ENCODE results near the gene SPP1. TPM values are rescaled to one million over a fixed set of nuclear protein-coding genes. Genes with fewer than 3 reads are reported as not detected.
A peak's percentile ranks its signal among the peaks of the same experiment; 100 is the strongest.

SPP1 gene
- total and polyA plus RNA-seq, 9 of the 15 experiments (the other 6 are each of a cell fraction or from before 2014, with no cell fraction given) = 0.10 to 0.64 TPM; not detected in 7

DNA sequence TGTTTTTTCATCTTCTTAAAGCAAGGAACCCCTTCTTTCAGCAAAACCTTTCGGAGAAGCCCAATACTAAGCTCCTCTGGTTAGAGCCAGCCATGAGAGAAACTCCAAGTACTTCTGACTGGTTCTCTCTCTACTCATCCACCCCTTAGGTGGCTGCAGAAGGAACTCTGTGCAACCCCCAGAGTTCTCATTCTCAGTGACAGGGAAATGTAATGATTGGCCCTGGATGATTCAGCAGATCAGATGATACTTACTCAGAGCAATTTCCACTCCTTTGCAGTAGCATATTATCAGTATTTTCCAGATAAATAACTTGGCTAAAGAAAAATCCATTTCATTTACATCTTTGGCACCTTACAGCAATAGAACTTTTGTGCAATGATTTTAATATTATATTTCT, 3.2 kb downstream of the SPP1 start (continued):
- TF ChIP-seq JUND (IDR thresholded peaks at IDR 0.05; ENCODE audit: borderline replicate concordance, low read depth, low read length) (peak; percentile 24; the same call in 1 of the 2 replicates), JUND (tag; IDR thresholded peaks at IDR 0.05; ENCODE audit: borderline replicate concordance, low read depth, low read length) (no peak), WHSC1 (IDR thresholded peaks at IDR 0.05; ENCODE audit: low read length) (no peak), SP2 (IDR thresholded peaks at IDR 0.05; ENCODE audit: extremely low read depth, low read depth, low read length, poor library complexity, severe bottlenecking) (no peak), PURB (CRISPR knock-in tag; IDR thresholded peaks at IDR 0.05; ENCODE audit: low read depth) (no peak), GATAD2B (IDR thresholded peaks at IDR 0.05; ENCODE audit: borderline replicate concordance) (no peak), POLR2AphosphoS5 (IDR thresholded peaks at IDR 0.05; ENCODE audit: control insufficient read depth, insufficient read depth, low read depth, low read length) (no peak), C11orf30 (IDR thresholded peaks at IDR 0.05; ENCODE audit: low read depth) (peak; percentile 52; the same call in 1 of the 2 replicates), CEBPG (CRISPR knock-in tag; IDR thresholded peaks at IDR 0.05) (no peak), CEBPG (tag; conservative IDR thresholded peaks at IDR 0.05 in 1 of 2, IDR thresholded peaks at IDR 0.05 in 1 of 2) (no peak), ZNF79 (CRISPR knock-in tag; IDR thresholded peaks at IDR 0.05; ENCODE audit: low read depth) (no peak), NFE2 (IDR thresholded peaks at IDR 0.05; ENCODE audit: low read depth) (peak; percentile 70), ZNF121 (CRISPR knock-in tag; conservative IDR thresholded peaks at IDR 0.05) (no peak), SAFB (IDR thresholded peaks at IDR 0.05; ENCODE audit: borderline replicate concordance, low read depth, low read length) (no peak), HSF4 (CRISPR knock-in tag; IDR thresholded peaks at IDR 0.05; ENCODE audit: borderline replicate concordance) (no peak), MAFG (tag; conservative IDR thresholded peaks at IDR 0.05) (peak; percentile 71), SETDB1 (IDR thresholded peaks at IDR 0.05; ENCODE audit: low read length) (no peak), NFXL1 (CRISPR knock-in tag; IDR thresholded peaks at IDR 0.05) (no peak), HIVEP1 (CRISPR knock-in tag; IDR thresholded peaks at IDR 0.05) (no peak), HMG20B (CRISPR knock-in tag; IDR thresholded peaks at IDR 0.05) (no peak)
- TF ChIP-seq, protein P1, sequence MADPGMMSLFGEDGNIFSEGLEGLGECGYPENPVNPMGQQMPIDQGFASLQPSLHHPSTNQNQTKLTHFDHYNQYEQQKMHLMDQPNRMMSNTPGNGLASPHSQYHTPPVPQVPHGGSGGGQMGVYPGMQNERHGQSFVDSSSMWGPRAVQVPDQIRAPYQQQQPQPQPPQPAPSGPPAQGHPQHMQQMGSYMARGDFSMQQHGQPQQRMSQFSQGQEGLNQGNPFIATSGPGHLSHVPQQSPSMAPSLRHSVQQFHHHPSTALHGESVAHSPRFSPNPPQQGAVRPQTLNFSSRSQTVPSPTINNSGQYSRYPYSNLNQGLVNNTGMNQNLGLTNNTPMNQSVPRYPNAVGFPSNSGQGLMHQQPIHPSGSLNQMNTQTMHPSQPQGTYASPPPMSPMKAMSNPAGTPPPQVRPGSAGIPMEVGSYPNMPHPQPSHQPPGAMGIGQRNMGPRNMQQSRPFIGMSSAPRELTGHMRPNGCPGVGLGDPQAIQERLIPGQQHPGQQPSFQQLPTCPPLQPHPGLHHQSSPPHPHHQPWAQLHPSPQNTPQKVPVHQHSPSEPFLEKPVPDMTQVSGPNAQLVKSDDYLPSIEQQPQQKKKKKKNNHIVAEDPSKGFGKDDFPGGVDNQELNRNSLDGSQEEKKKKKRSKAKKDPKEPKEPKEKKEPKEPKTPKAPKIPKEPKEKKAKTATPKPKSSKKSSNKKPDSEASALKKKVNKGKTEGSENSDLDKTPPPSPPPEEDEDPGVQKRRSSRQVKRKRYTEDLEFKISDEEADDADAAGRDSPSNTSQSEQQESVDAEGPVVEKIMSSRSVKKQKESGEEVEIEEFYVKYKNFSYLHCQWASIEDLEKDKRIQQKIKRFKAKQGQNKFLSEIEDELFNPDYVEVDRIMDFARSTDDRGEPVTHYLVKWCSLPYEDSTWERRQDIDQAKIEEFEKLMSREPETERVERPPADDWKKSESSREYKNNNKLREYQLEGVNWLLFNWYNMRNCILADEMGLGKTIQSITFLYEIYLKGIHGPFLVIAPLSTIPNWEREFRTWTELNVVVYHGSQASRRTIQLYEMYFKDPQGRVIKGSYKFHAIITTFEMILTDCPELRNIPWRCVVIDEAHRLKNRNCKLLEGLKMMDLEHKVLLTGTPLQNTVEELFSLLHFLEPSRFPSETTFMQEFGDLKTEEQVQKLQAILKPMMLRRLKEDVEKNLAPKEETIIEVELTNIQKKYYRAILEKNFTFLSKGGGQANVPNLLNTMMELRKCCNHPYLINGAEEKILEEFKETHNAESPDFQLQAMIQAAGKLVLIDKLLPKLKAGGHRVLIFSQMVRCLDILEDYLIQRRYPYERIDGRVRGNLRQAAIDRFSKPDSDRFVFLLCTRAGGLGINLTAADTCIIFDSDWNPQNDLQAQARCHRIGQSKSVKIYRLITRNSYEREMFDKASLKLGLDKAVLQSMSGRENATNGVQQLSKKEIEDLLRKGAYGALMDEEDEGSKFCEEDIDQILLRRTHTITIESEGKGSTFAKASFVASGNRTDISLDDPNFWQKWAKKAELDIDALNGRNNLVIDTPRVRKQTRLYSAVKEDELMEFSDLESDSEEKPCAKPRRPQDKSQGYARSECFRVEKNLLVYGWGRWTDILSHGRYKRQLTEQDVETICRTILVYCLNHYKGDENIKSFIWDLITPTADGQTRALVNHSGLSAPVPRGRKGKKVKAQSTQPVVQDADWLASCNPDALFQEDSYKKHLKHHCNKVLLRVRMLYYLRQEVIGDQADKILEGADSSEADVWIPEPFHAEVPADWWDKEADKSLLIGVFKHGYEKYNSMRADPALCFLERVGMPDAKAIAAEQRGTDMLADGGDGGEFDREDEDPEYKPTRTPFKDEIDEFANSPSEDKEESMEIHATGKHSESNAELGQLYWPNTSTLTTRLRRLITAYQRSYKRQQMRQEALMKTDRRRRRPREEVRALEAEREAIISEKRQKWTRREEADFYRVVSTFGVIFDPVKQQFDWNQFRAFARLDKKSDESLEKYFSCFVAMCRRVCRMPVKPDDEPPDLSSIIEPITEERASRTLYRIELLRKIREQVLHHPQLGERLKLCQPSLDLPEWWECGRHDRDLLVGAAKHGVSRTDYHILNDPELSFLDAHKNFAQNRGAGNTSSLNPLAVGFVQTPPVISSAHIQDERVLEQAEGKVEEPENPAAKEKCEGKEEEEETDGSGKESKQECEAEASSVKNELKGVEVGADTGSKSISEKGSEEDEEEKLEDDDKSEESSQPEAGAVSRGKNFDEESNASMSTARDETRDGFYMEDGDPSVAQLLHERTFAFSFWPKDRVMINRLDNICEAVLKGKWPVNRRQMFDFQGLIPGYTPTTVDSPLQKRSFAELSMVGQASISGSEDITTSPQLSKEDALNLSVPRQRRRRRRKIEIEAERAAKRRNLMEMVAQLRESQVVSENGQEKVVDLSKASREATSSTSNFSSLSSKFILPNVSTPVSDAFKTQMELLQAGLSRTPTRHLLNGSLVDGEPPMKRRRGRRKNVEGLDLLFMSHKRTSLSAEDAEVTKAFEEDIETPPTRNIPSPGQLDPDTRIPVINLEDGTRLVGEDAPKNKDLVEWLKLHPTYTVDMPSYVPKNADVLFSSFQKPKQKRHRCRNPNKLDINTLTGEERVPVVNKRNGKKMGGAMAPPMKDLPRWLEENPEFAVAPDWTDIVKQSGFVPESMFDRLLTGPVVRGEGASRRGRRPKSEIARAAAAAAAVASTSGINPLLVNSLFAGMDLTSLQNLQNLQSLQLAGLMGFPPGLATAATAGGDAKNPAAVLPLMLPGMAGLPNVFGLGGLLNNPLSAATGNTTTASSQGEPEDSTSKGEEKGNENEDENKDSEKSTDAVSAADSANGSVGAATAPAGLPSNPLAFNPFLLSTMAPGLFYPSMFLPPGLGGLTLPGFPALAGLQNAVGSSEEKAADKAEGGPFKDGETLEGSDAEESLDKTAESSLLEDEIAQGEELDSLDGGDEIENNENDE (IDR thresholded peaks at IDR 0.05; ENCODE audit: low read depth, low read length) = no peak

All from K562 (cell line).